Measurements from ENCODE around the gene FMN1. TPM values are rescaled to one million over a fixed set of nuclear protein-coding genes. Genes with fewer than 3 reads are reported as not detected.

FMN1 gene
- total RNA-seq, 1 donor from 2014 or later, result 4.3 TPM

DNA sequence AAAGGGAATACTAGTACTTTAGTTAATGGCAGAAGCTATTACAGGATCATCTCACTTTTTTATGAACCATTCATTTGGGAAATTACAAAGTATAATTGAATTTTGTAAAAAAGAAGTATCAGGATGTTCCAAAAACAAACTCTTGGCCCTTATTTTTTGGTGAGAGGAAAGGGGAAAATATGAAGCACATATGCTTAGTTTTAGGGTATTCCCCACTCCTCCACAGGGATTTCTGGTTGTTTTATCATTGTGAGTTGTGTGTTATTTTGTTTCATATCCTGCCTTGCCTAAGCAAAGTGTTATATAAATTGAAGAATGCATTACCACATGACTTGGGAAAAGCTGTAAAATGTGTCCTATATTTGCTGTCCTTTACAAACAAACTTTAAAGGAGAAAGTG is 227.0 kb downstream of the FMN1 start:
- DNase-seq (ENCODE audit: low read depth), result no peak
- TF ChIP-seq, protein P1, sequence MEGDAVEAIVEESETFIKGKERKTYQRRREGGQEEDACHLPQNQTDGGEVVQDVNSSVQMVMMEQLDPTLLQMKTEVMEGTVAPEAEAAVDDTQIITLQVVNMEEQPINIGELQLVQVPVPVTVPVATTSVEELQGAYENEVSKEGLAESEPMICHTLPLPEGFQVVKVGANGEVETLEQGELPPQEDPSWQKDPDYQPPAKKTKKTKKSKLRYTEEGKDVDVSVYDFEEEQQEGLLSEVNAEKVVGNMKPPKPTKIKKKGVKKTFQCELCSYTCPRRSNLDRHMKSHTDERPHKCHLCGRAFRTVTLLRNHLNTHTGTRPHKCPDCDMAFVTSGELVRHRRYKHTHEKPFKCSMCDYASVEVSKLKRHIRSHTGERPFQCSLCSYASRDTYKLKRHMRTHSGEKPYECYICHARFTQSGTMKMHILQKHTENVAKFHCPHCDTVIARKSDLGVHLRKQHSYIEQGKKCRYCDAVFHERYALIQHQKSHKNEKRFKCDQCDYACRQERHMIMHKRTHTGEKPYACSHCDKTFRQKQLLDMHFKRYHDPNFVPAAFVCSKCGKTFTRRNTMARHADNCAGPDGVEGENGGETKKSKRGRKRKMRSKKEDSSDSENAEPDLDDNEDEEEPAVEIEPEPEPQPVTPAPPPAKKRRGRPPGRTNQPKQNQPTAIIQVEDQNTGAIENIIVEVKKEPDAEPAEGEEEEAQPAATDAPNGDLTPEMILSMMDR (conservative IDR thresholded peaks at IDR 0.05; ENCODE audit: low read depth, low read length), result no peak
- no peak overlapping the region for H3K4me3 ChIP-seq (ENCODE audit: low read depth, low read length)

DNA sequence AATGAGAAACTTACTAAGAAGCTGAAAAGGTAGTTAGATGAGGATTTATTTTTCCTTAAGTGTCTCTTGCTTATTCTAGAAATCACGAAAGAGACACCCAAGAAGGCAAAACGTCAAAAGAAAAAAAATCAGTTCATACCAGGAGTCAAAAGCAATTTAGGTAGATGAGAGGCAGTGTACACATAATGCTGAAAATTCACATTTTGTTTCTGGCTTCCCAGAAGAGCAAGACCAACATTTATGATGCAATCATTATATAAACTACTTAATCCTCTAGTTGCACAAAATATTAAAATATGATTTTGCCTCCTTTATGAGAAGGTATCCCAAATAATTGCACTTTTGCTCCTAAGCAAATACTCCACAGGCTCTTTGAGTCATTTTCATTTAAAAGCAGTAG is 228.0 kb downstream of the FMN1 start:
- no peak overlapping the region for H3K4me3 ChIP-seq (ENCODE audit: low read depth, low read length)
- no peak for DNase-seq (ENCODE audit: low read depth)
- TF ChIP-seq, protein P1 (conservative IDR thresholded peaks at IDR 0.05; ENCODE audit: low read depth, low read length), result no peak

DNA sequence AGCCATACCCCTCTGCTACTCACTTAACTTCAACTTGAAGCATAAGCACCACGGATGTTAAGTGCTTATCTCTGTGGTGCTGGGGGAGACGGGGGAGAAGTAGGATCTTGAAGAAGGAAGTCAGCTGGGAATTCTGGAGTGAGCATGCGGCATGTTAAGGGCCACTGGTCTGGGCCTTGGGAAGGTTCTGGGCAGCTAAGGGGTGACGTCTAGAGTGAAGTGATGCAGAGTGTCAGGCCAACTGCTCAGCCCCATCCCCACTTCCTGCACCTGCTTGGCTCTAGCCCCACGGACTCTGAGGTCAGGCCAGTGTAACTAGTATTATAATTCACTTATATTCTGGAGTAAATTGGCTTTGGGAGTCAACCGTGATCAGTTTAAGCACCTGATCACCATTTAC is 228.6 kb downstream of the FMN1 start:
- TF ChIP-seq, protein P1 (conservative IDR thresholded peaks at IDR 0.05; ENCODE audit: low read depth, low read length), result no peak
- DNase-seq (ENCODE audit: low read depth), result no peak
- H3K4me3 ChIP-seq (ENCODE audit: low read depth, low read length), result no peak overlapping the region

DNA sequence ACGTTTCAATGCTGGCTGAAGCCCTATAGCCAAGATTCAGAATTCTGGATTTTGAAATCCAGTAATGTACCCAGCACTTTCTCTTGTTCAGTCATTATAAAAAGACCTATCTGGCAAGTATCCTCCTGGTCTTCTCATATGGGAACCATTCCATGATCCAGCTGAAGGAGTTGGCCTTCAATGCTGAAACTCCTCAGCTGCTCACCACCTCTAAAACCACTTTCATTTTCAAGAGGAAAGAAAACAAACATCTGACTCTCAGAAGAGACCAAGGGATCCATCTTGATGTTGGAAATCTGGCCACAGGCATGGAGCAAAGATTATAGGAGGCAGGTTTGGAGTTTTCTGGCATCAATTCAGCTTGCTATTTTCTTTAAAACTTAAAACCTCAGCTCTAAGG is 235.4 kb downstream of the FMN1 start:
- no peak for DNase-seq (ENCODE audit: low read depth)
- TF ChIP-seq, protein P1 (conservative IDR thresholded peaks at IDR 0.05; ENCODE audit: low read depth, low read length), result no peak
- no peak overlapping the region for H3K4me3 ChIP-seq (ENCODE audit: low read depth, low read length)

DNA sequence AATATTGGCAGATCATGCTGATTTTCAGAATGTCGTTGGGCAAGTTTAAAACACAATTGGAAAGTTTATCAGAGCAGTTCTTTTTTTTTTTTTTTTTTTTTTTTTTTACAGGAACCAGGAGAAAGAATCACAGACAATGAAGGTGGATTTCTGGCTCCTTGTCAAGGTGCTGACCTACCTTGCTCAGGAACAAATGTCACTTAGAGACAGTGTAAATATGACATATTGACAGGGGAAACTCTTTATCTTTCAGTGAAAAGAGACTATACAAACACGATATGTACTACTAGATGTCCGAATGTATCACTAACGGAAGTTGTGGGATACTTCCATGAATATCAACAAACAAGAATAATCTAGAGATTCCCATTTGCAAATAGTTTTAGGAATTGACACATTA is 237.3 kb downstream of the FMN1 start:
- DNase-seq (ENCODE audit: low read depth), result no peak
- TF ChIP-seq, protein P1 (conservative IDR thresholded peaks at IDR 0.05; ENCODE audit: low read depth, low read length), result no peak

DNA sequence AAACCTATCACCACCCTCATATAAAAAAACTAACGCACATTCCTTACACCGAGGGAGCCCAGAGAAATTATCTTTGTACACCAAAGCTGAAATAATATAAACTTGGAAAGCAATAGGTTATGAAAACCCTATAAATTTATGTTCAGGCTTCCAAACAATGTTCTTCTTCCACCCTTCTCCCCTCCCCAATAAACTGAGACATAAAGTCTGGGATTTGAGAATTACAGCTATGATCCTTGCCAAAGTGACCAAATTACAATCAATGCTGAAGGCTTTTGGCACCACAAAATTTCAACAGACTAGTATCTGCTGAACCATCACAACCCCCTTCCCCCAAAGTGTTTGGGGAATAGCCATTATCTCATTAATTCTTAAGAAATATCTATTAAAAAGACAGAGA is 237.8 kb downstream of the FMN1 start:
- TF ChIP-seq, protein P1 (conservative IDR thresholded peaks at IDR 0.05; ENCODE audit: low read depth, low read length), result no peak
- no peak overlapping the region for H3K4me3 ChIP-seq (ENCODE audit: low read depth, low read length)
- DNase-seq (ENCODE audit: low read depth), result no peak

More for the DNA sequence above, 237.3 kb downstream of the FMN1 start:
- no peak overlapping the region for H3K4me3 ChIP-seq (ENCODE audit: low read depth, low read length)

DNA sequence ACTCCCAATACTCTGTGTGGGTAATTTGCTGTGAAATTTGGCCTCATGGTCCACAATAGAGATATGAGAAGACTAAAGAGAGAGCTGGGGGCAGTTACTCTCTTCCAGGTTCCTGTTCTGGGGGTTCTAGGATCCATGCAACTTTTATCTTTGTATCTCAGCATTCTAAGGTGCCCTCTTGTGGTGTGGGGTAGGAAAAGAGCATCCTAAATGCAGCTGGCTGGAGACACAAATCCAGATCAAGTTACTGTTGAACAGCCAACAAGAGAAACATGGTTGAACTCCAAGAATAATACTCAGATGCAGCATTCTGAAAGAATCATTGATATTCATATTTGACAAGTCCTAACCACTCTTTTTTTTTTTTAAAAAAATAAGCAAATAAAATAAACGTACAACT is 238.5 kb downstream of the FMN1 start:
- DNase-seq (ENCODE audit: low read depth), result no peak
- TF ChIP-seq, protein P1 (conservative IDR thresholded peaks at IDR 0.05; ENCODE audit: low read depth, low read length), result peak; percentile 81
- H3K4me3 ChIP-seq (ENCODE audit: low read depth, low read length), result no peak overlapping the region
